ENCODE results near the gene LRRC56.

- no peak for TF ChIP-seq CTCF (conservative IDR thresholded peaks at IDR 0.05; ENCODE audit: low read depth, low read length)
- no peak for TF ChIP-seq EZH2 (IDR thresholded peaks at IDR 0.05; ENCODE audit: borderline replicate concordance, low read depth, low read length, poor library complexity, severe bottlenecking)
Measured at GRCh38 chr11:592918-593317, 55.6 kb downstream of the LRRC56 start.

Measured in A673 (cell line).